Effector memory CD4-positive, alpha-beta T cell (primary cell): ENCODE measurements around the gene TSC22D1.

ENCODE experiments used
- DNase-seq, 3 donors: peaks; one replicate each; pipeline ENCODE4 v3.0.0-alpha.2; 2020
- H3K27ac ChIP-seq: 2 replicates; pipeline ENCODE4 v1.7.0; 2013; ENCODE audit warnings: mild to moderate bottlenecking, low read length, moderate library complexity; ENCODE audit not compliant: insufficient read depth, poor library complexity, severe bottlenecking
- H3K27me3 ChIP-seq: replicated peaks from 2 replicates; pipeline ENCODE4 v1.7.0; 2013; ENCODE audit warnings: mild to moderate bottlenecking, low read length; ENCODE audit not compliant: insufficient read depth, control insufficient read depth, poor library complexity, severe bottlenecking
- H3K36me3 ChIP-seq: 2 replicates; pipeline ENCODE4 v1.7.0; 2013; ENCODE audit warnings: mild to moderate bottlenecking, low read length, moderate library complexity; ENCODE audit not compliant: control insufficient read depth, insufficient read depth
- H3K4me1 ChIP-seq: 2 replicates; pipeline ENCODE4 v1.7.0; 2013; ENCODE audit warnings: low read length, mild to moderate bottlenecking; ENCODE audit not compliant: control insufficient read depth, insufficient read depth, poor library complexity, severe bottlenecking
- H3K4me3 ChIP-seq: 2 replicates; pipeline ENCODE4 v1.7.0; 2013; ENCODE audit warnings: low read length, low read depth, mild to moderate bottlenecking; ENCODE audit not compliant: insufficient read depth, poor library complexity, severe bottlenecking
- H3K9me3 ChIP-seq: 2 replicates; pipeline ENCODE4 v1.7.0; 2013; ENCODE audit warnings: mild to moderate bottlenecking, low read length, moderate library complexity; ENCODE audit not compliant: control insufficient read depth

Gene TSC22D1

GRCh38 chr13:44385401-44385800 lies 190.7 kb downstream of the TSC22D1 start:
- Histone ChIP-seq H3K36me3 (no peaks in the 10 kb centered on the region), H3K4me1 (no peaks in the 10 kb centered on the region), H3K4me3 (no peak overlapping the region), H3K27ac (no peak overlapping the region), H3K9me3 (no peaks in the 10 kb centered on the region), H3K27me3 (no peaks in the 10 kb centered on the region)
- no peak for DNase-seq

GRCh38 chr13:44384778-44385177 lies 191.4 kb downstream of the TSC22D1 start:
- H3K4me1 ChIP-seq: no peaks in the 10 kb centered on the region
- no peaks in the 10 kb centered on the region for H3K36me3 ChIP-seq
- H3K27ac ChIP-seq: no peak overlapping the region
- no peaks in the 10 kb centered on the region for H3K27me3 ChIP-seq
- no peak for DNase-seq
- no peaks in the 10 kb centered on the region for H3K9me3 ChIP-seq
- H3K4me3 ChIP-seq: no peak overlapping the region

- Histone ChIP-seq H3K36me3 (no peaks in the 10 kb centered on the region), H3K9me3 (no peaks in the 10 kb centered on the region), H3K4me3 (no peak overlapping the region), H3K27me3 (no peaks in the 10 kb centered on the region), H3K27ac (no peak overlapping the region), H3K4me1 (no peaks in the 10 kb centered on the region)
- DNase-seq: no peak
Observed at GRCh38 chr13:44383945-44384344, 192.2 kb downstream of the TSC22D1 start.

- DNase-seq: no peak
Observed at GRCh38 chr13:44382635-44383145, 193.4 kb downstream of the TSC22D1 start.

More at GRCh38 chr13:44382635-44383145, 193.4 kb downstream of the TSC22D1 start:
- H3K9me3 ChIP-seq: no peaks in the 10 kb centered on the region
- H3K27ac ChIP-seq: no peak overlapping the region
- H3K36me3 ChIP-seq: no peaks in the 10 kb centered on the region
- no peak overlapping the region for H3K4me3 ChIP-seq
- H3K4me1 ChIP-seq: no peaks in the 10 kb centered on the region
- H3K27me3 ChIP-seq: no peaks in the 10 kb centered on the region
